AG10803 (cell line): ENCODE results near the gene TAL1.
A peak's percentile ranks its signal among the peaks of the same experiment; 100 is the strongest.
"Not testable (repeated sequence)": the region's sequence is repeated elsewhere in the genome, so short reads cannot be mapped to it uniquely, and the experiment has no call there.

ENCODE experiments used
- DNase-seq: peaks from one replicate; pipeline ENCODE4 v3.0.0; 2010; ENCODE audit warnings: low read depth
- H3K4me3 ChIP-seq: 2 replicates; pipeline ENCODE4 v1.5.1; 2011; ENCODE audit warnings: mild to moderate bottlenecking, low read length, control low read depth
- TF ChIP-seq, protein P1 (sequence below): conservative IDR thresholded peaks from 2 replicates; pipeline ENCODE4 v1.5.1; 2011; ENCODE audit warnings: mild to moderate bottlenecking, low read length, control low read depth, inconsistent platforms

The TAL1 gene

DNA sequence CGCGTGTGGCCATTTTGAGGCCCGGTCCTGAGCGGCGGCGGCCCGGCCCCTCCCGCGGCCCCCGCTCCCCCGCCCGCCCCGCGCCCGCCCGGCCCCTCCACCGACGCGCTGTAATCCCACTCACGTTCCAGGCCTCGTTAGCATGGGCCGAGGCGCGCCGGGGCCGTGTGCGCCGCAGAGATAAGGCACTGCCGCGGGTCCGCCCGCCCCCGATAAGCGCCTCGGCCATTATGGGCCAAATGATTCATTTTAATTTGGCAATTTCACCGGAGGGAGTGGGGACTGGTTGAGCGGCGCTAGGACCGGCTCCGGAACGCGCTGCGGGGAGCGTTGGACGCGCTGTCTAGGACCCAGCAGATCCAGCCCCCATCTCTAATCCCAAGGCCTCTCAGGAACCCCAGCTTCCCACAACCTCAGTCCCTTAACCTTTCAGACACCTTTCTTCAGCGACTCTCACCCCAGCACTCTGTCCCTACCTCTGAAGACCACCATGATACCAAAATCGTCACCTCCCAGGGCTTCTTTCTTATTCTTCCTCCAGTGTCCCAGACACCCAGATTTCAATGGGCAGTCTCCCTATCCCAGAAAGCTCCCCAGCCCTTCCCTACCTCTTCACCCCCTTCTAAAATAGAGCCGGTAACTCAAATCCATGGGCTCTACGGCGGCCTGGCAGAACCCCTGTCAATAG lies at the start of gene TAL1:
TSS of gene TAL1 (minus strand) at position 39 of the 688 bp plus-strand sequence. CDS start 6,337 bp downstream, outside the sequence.
- TF ChIP-seq, protein P1, sequence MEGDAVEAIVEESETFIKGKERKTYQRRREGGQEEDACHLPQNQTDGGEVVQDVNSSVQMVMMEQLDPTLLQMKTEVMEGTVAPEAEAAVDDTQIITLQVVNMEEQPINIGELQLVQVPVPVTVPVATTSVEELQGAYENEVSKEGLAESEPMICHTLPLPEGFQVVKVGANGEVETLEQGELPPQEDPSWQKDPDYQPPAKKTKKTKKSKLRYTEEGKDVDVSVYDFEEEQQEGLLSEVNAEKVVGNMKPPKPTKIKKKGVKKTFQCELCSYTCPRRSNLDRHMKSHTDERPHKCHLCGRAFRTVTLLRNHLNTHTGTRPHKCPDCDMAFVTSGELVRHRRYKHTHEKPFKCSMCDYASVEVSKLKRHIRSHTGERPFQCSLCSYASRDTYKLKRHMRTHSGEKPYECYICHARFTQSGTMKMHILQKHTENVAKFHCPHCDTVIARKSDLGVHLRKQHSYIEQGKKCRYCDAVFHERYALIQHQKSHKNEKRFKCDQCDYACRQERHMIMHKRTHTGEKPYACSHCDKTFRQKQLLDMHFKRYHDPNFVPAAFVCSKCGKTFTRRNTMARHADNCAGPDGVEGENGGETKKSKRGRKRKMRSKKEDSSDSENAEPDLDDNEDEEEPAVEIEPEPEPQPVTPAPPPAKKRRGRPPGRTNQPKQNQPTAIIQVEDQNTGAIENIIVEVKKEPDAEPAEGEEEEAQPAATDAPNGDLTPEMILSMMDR = no peak
- H3K4me3 ChIP-seq = peak within 1 kb of the TSS; percentile 34
- no peak for DNase-seq

DNA sequence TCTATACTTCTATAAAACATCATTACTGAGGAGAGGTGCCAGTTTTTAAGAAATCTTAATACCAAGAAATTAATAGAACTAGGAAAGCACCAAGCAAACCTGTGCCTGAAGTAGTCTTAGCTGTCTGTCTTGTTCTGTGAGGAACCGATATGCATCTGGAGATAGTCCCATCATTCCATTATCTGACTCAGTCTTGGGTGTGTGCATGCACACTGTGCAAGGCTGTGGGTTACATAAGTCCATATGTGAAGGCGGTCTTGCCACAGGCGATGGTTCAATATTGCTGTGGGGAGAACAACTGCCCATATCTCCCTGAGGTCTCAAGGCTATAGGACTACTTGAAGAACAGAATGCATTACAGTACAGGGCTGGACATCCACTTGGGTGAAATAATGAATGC lies 48.1 kb upstream of the TAL1 start:
- no peak overlapping the region for H3K4me3 ChIP-seq
- peak; percentile 60 for DNase-seq
- TF ChIP-seq, protein P1 = no peak

DNA sequence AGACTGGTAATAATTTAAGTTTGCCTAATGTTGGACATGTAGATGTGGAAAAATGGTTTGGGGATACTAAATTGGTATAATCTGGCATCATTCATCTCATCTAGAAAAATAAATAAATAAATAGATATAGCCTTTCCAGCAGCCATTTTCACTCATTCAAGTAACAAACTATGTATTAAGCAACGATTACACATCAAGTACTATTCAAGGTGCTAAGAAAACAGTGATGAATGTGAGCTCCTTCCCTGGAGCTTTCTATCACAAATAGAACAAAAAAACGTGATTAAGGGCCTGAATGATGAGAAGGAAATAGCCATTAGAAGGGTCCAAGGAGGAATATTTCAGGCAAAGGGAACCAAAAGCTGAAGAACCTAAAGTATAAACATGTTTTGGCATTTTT lies 44.8 kb upstream of the TAL1 start:
- DNase-seq = no peak
- TF ChIP-seq, protein P1 = no peak
- no peak overlapping the region for H3K4me3 ChIP-seq

DNA sequence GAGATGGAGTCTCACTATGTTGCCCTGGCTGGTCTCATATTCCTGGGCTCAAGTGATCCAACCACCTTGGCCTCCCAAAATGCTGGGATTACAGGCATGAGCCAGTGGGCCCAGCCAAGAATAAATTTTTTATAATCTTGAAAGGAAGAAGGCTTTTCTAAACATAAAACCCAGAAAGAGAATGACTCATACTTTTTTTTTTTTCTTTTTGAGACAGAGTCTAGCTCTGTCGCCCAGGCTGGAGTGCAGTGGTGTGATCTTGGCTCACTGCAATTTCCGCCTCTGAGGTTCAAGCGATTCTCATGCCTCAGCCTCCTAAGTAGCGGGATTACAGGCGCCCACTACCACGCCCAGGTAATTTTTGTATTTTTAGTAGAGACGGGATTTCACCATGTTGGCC lies 43.8 kb upstream of the TAL1 start:
- not testable (repeated sequence) for DNase-seq, H3K4me3 ChIP-seq

DNA sequence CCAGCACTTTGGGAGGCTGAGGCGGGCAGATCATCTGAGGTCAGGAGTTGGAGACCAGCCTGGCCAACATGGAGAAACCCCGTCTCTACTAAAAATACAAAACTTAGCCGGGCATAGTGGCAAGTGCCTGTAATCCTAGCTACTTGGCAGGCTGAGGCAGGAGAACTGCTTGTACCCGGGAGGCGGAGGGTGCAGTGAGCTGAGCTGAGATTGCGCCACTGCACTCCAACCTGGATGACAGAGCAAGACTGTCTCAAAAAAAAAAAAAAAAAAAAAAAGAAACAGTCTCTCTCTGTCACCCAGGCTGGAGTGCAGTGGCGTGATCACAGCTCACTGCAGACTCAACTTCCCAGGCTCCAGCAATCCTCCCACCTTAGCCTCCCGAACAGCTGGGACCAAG lies 33.5 kb upstream of the TAL1 start:
- H3K4me3 ChIP-seq, DNase-seq: not testable (repeated sequence)

DNA sequence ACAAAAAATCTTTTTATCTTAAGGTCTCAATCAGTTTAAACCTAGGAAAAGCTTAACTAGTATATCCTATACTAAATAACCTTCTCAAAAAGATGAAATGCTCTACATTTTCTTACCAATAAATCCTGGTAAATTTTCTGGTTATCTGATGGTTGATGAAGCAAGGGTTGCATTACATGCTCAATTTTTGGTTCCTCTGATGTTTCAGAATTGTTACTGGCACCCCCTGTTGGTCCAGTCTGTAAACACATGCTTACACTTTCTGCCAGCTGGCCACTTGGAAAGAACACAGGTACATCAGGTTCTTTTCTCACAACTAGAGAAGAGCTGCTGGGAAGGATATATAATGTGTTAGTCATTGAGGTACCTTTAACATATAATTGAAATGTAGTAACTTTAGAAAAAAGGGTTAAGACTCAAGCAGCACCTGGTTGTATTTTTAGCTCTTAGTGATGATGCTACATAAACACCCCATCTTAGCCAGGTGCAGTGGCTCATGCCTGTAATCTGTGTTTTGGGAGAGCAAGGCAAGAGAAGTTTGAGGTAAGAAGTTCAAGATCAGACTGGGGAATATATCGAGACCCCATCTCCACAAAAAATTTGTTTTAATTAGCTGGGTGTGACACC lies 30.9 kb upstream of the TAL1 start:
- no peak overlapping the region for H3K4me3 ChIP-seq
- DNase-seq = peak; percentile 36
- TF ChIP-seq, protein P1 = peak; percentile 82

DNA sequence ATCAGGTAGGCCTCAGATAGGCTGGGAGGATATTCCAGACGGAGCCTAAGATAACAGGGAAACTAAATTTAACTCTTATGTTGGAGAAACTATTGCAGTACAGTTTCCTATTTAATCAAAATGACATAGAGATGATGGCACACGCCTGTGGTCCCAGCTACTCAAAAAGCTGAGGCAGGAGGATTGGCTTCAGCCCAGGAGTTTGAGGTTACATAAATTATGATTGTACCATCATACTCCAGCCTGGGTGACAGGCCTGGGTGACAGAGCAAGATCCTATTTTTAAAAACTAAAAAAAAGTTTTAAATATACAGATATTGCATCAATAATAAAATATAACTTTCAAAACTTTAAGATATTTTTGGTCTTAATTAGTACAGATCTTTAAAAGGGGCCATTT lies 25.2 kb upstream of the TAL1 start:
- TF ChIP-seq, protein P1 = no peak
- no peak for DNase-seq

DNA sequence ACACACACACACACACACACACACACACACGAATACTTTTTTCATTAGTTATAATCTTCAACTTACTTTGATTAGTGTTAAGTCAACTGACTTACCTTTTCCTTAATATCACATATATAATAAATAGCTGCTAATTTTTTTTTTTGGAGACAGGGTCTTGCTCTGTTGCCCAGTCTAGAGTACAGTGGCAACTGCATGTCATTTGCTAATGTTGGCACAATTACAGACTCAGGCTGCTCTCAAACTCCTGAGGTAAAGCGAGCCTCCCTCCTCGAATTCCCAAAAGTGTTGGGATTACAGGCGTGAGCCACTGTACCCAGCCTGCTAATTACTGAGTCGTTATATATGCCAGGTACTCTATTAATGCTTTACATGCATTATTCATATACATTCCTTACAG lies 20.8 kb upstream of the TAL1 start:
- no peak for DNase-seq
- TF ChIP-seq, protein P1 = no peak
- no peak overlapping the region for H3K4me3 ChIP-seq

More for the DNA sequence above, 25.2 kb upstream of the TAL1 start:
- H3K4me3 ChIP-seq = no peak overlapping the region
